DOHH2 (cell line): Measurements from ENCODE around the gene NEK11.

ENCODE experiments used
- H3F3A ChIP-seq: fragments of 200-600 bp; sonication (generic), shearing (Covaris generic); 2 replicates; pipeline ENCODE4 v1.6.0; 2016; ENCODE audit warnings: antibody characterized with exemption, mild to moderate bottlenecking; ENCODE audit not compliant: control insufficient read depth, insufficient read depth
- H3K27ac ChIP-seq: fragments of 200-600 bp; sonication (generic); 2 replicates; pipeline ENCODE4 v1.5.1; 2014; ENCODE audit warnings: low read depth, mild to moderate bottlenecking, low read length, moderate library complexity
- H3K27me3 ChIP-seq: fragments of 200-600 bp; sonication (generic); 2 replicates; pipeline ENCODE4 v1.6.1; 2014; ENCODE audit warnings: mild to moderate bottlenecking, low read length, mixed read lengths; ENCODE audit not compliant: control insufficient read depth
- H3K36me3 ChIP-seq: fragments of 200-600 bp; sonication (generic); 2 replicates; pipeline ENCODE4 v1.6.1; 2014; ENCODE audit warnings: mild to moderate bottlenecking, low read length, moderate library complexity, mixed read lengths; ENCODE audit not compliant: control insufficient read depth
- H3K4me1 ChIP-seq: fragments of 200-600 bp; sonication (generic); 2 replicates; pipeline ENCODE4 v1.6.1; 2014; ENCODE audit warnings: mild to moderate bottlenecking, low read length, mixed read lengths; ENCODE audit not compliant: control insufficient read depth
- H3K4me2 ChIP-seq: fragments of 200-600 bp; sonication (generic); 2 replicates; pipeline ENCODE4 v1.6.0; 2014; ENCODE audit warnings: mild to moderate bottlenecking, low read length, moderate library complexity
- H3K4me3 ChIP-seq: fragments of 200-600 bp; sonication (generic); 2 replicates; pipeline ENCODE4 v1.5.1; 2014; ENCODE audit warnings: mild to moderate bottlenecking, low read length, mixed read lengths
- H3K79me2 ChIP-seq: fragments of 200-600 bp; sonication (generic); 2 replicates; pipeline ENCODE4 v1.6.1; 2014; ENCODE audit warnings: mild to moderate bottlenecking, low read length, mixed read lengths; ENCODE audit not compliant: control insufficient read depth
- H3K9me2 ChIP-seq: fragments of 200-600 bp; sonication (generic); replicated peaks from 2 replicates; pipeline ENCODE4 v1.6.1; 2014; ENCODE audit warnings: mild to moderate bottlenecking, low read length, mixed read lengths; ENCODE audit not compliant: control insufficient read depth
- H3K9me3 ChIP-seq: fragments of 200-600 bp; sonication (generic); 2 replicates; pipeline ENCODE4 v1.6.1; 2014; ENCODE audit warnings: antibody characterized with exemption, low read length, mixed read lengths; ENCODE audit not compliant: control insufficient read depth, insufficient read depth
- H4K20me1 ChIP-seq: fragments of 200-600 bp; sonication (generic); 2 replicates; pipeline ENCODE4 v1.6.0; 2014; ENCODE audit warnings: low read depth, mild to moderate bottlenecking, antibody characterized with exemption, low read length, moderate library complexity; ENCODE audit not compliant: control insufficient read depth, insufficient read depth
- CTCF ChIP-seq: fragments of 200-600 bp; sonication (generic); IDR thresholded peaks from one replicate; pipeline ENCODE4 v1.5.1; 2014; ENCODE audit warnings: antibody characterized with exemption, mild to moderate bottlenecking, low read depth, low read length; ENCODE audit not compliant: poor library complexity, severe bottlenecking
- EZH2phosphoT487 ChIP-seq: fragments of 200-600 bp; sonication (generic); IDR thresholded peaks from 2 replicates; pipeline ENCODE4 v1.6.1; 2017; ENCODE audit warnings: borderline replicate concordance, mild to moderate bottlenecking, antibody characterized with exemption, low read length, moderate library complexity, mixed read lengths

Gene NEK11

GRCh38 chr3:131172502-131173200, 146.0 kb downstream of the NEK11 start:
- no peaks in the 10 kb centered on the region for H3K9me2 ChIP-seq
- no peaks in the 10 kb centered on the region for H3K4me1 ChIP-seq
- H3K27me3 ChIP-seq = no peaks in the 10 kb centered on the region
- no peak overlapping the region for H3K4me3 ChIP-seq
- no peaks in the 10 kb centered on the region for H3F3A ChIP-seq
- no peak overlapping the region for H3K27ac ChIP-seq
- no peaks in the 10 kb centered on the region for H4K20me1 ChIP-seq
- H3K36me3 ChIP-seq = no peaks in the 10 kb centered on the region
- no peaks in the 10 kb centered on the region for H3K79me2 ChIP-seq
- no peaks in the 10 kb centered on the region for H3K9me3 ChIP-seq
- no peak overlapping the region for H3K4me2 ChIP-seq
- TF ChIP-seq CTCF (no peak), EZH2phosphoT487 (no peak)

GRCh38 chr3:131174752-131175151, 148.1 kb downstream of the NEK11 start:
- Histone ChIP-seq H3K27ac (no peak overlapping the region), H3K27me3 (no peaks in the 10 kb centered on the region), H3F3A (no peaks in the 10 kb centered on the region), H4K20me1 (no peaks in the 10 kb centered on the region), H3K36me3 (no peaks in the 10 kb centered on the region), H3K79me2 (no peaks in the 10 kb centered on the region), H3K4me2 (no peak overlapping the region), H3K9me3 (no peaks in the 10 kb centered on the region), H3K9me2 (no peaks in the 10 kb centered on the region), H3K4me3 (no peak overlapping the region), H3K4me1 (no peaks in the 10 kb centered on the region)
- TF ChIP-seq CTCF = no peak
- TF ChIP-seq EZH2phosphoT487 = no peak

GRCh38 chr3:131178710-131179375, 152.2 kb downstream of the NEK11 start:
- Histone ChIP-seq H3K4me1 (no peaks in the 10 kb centered on the region), H3K79me2 (no peaks in the 10 kb centered on the region), H3F3A (no peaks in the 10 kb centered on the region), H3K9me3 (no peaks in the 10 kb centered on the region), H3K36me3 (no peaks in the 10 kb centered on the region), H3K4me3 (no peak overlapping the region), H3K27ac (no peak overlapping the region), H3K4me2 (no peak overlapping the region), H3K27me3 (no peaks in the 10 kb centered on the region), H3K9me2 (no peaks in the 10 kb centered on the region), H4K20me1 (no peaks in the 10 kb centered on the region)
- no peak for TF ChIP-seq CTCF
- no peak for TF ChIP-seq EZH2phosphoT487
